Measurements from ENCODE around the gene PLAAT4.

PLAAT4 gene

GRCh38 chr11:63556404-63557013 is 19.9 kb downstream of the PLAAT4 start:
- Histone ChIP-seq H2AFZ (ENCODE audit: low read depth, low read length) (no peak overlapping the region), H3K4me1 (ENCODE audit: insufficient read depth, low read length) (peaks cover 22% of the 10 kb centered on the region), H3K27me3 (ENCODE audit: insufficient read depth, low read length) (peaks cover 4% of the 10 kb centered on the region), H3K36me3 (ENCODE audit: insufficient read depth, low read length) (no peaks in the 10 kb centered on the region), H3K9me3 (ENCODE audit: low read length) (no peaks in the 10 kb centered on the region), H3K4me3 (ENCODE audit: low read length) (no peak overlapping the region)

DNA sequence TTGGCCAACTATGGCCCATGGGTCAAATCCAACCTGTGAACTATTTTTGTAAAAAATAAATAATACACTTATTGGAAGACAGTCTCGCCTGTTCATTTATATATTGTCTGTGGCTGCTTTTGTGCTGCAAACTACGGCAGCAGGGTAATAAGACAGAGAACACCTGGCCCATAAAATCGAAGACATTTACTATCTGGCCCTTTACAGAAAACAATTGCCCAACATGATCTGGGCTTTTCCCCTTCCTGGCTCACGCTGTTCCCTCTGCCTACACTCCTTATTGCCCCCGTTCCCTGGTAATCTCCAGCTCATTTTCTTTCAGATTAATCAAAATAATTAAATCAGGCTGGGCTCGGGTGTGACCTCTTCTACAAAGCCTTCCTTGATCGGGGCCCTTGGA is 21.0 kb downstream of the PLAAT4 start:
- Histone ChIP-seq H3K4me1 (ENCODE audit: insufficient read depth, low read length) (peaks cover 22% of the 10 kb centered on the region), H3K4me3 (ENCODE audit: low read length) (no peak overlapping the region), H3K9me3 (ENCODE audit: low read length) (no peaks in the 10 kb centered on the region), H3K36me3 (ENCODE audit: insufficient read depth, low read length) (no peaks in the 10 kb centered on the region), H2AFZ (ENCODE audit: low read depth, low read length) (no peak overlapping the region), H3K27me3 (ENCODE audit: insufficient read depth, low read length) (peaks cover 4% of the 10 kb centered on the region)

DNA sequence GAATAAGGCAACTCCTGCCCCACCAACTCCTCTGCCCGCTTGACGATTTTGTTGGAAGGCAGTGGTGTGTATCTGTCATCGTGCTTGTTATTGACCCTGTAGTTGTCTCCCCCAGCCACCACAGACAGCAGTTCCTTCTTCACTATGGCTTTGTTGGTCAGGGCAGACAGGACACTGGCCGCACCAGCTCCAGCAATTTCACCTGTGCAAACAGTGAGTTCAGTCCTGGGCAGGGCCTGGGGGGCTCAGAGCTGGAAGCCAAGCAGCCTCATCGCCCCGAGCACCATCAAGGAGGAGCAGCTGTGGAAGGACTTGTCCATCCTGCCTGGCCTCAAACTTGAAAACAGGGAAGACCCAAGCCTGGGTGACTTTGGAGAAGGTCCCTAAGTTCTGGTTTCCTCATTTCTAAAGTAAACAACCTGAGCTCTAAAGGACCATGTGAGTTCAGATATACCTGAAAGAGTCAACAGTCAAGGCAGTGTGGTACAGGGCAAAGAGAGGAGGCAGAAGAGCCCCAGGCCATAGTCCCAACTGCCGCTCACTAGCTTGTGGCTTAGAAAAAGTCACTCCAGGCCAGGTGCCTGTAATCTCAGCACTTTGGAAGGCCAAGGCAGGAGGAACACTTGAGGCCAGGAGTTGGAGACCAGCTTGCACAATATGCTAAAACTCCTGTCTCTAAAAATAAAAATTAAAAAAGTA is 22.0 kb downstream of the PLAAT4 start:
- Histone ChIP-seq H3K27me3 (ENCODE audit: insufficient read depth, low read length) (peaks cover 4% of the 10 kb centered on the region), H3K4me1 (ENCODE audit: insufficient read depth, low read length) (peaks cover 20% of the 10 kb centered on the region), H2AFZ (ENCODE audit: low read depth, low read length) (no peak overlapping the region), H3K9me3 (ENCODE audit: low read length) (no peaks in the 10 kb centered on the region), H3K36me3 (ENCODE audit: insufficient read depth, low read length) (no peaks in the 10 kb centered on the region), H3K4me3 (ENCODE audit: low read length) (no peak overlapping the region)

GRCh38 chr11:63560506-63561180 is 24.0 kb downstream of the PLAAT4 start:
- H3K4me3 ChIP-seq (ENCODE audit: low read length), result no peak overlapping the region
- H3K9me3 ChIP-seq (ENCODE audit: low read length), result no peaks in the 10 kb centered on the region
- peaks cover 4% of the 10 kb centered on the region for H3K27me3 ChIP-seq (ENCODE audit: insufficient read depth, low read length)

GRCh38 chr11:63563201-63564055 is 26.8 kb downstream of the PLAAT4 start, which contains the start of gene PLAAT2:
PLAAT2 (minus strand) TSS chr11:63563379; CDS start chr11:63563324, 55 bp downstream.
- Histone ChIP-seq H2AFZ (ENCODE audit: low read depth, low read length) (no peak within 1 kb of the TSS), H3K4me3 (ENCODE audit: low read length) (no peak within 1 kb of the TSS), H3K4me1 (ENCODE audit: insufficient read depth, low read length) (peaks cover 6% of the 10 kb centered on the region), H3K36me3 (ENCODE audit: insufficient read depth, low read length) (no peaks in the 10 kb centered on the region), H3K27me3 (ENCODE audit: insufficient read depth, low read length) (peaks cover 4% of the 10 kb centered on the region), H3K9me3 (ENCODE audit: low read length) (no peaks in the 10 kb centered on the region)

More at GRCh38 chr11:63560506-63561180, 24.0 kb downstream of the PLAAT4 start:
- peaks cover 10% of the 10 kb centered on the region for H3K4me1 ChIP-seq (ENCODE audit: insufficient read depth, low read length)
- no peak overlapping the region for H2AFZ ChIP-seq (ENCODE audit: low read depth, low read length)
- H3K36me3 ChIP-seq (ENCODE audit: insufficient read depth, low read length), result no peaks in the 10 kb centered on the region

- Histone ChIP-seq H2AFZ (ENCODE audit: low read depth, low read length) (no peak overlapping the region), H3K27me3 (ENCODE audit: insufficient read depth, low read length) (peaks cover 4% of the 10 kb centered on the region), H3K9me3 (ENCODE audit: low read length) (no peaks in the 10 kb centered on the region), H3K36me3 (ENCODE audit: insufficient read depth, low read length) (no peaks in the 10 kb centered on the region), H3K4me1 (ENCODE audit: insufficient read depth, low read length) (peaks cover 6% of the 10 kb centered on the region), H3K4me3 (ENCODE audit: low read length) (no peak overlapping the region)
Measured at GRCh38 chr11:63564056-63564774, 27.6 kb downstream of the PLAAT4 start.

- Histone ChIP-seq H3K4me1 (ENCODE audit: insufficient read depth, low read length) (peaks cover 6% of the 10 kb centered on the region), H3K27me3 (ENCODE audit: insufficient read depth, low read length) (no peaks in the 10 kb centered on the region), H2AFZ (ENCODE audit: low read depth, low read length) (no peak overlapping the region), H3K4me3 (ENCODE audit: low read length) (no peak overlapping the region), H3K36me3 (ENCODE audit: insufficient read depth, low read length) (no peaks in the 10 kb centered on the region), H3K9me3 (ENCODE audit: low read length) (no peaks in the 10 kb centered on the region)
Measured at GRCh38 chr11:63564784-63565350, 28.3 kb downstream of the PLAAT4 start.

- Histone ChIP-seq H3K4me1 (ENCODE audit: insufficient read depth, low read length) (peaks cover 6% of the 10 kb centered on the region), H3K36me3 (ENCODE audit: insufficient read depth, low read length) (no peaks in the 10 kb centered on the region), H3K27me3 (ENCODE audit: insufficient read depth, low read length) (no peaks in the 10 kb centered on the region), H2AFZ (ENCODE audit: low read depth, low read length) (no peak overlapping the region), H3K4me3 (ENCODE audit: low read length) (no peak overlapping the region), H3K9me3 (ENCODE audit: low read length) (no peaks in the 10 kb centered on the region)
Measured at GRCh38 chr11:63567044-63567840, 30.6 kb downstream of the PLAAT4 start.

DNA sequence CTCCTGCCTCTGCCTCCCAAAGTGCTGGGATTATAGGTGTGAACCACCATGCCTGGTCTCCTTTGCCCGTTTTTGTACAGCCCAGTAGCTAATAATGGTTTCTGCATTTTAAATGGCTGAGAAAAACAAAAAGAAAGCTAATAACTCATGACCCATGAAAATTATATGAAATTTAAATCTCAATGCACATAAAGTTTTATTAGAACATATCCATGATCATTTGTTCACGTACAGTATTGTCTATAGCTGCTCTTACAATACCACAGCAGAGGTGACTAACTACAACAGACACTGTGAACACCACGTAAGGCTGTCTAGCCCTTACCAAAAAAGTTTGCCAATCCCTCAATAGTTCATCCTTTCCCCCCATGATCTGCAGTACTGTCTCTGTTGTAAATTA is 33.0 kb downstream of the PLAAT4 start:
- H2AFZ ChIP-seq (ENCODE audit: low read depth, low read length), result no peak overlapping the region
- peaks cover 11% of the 10 kb centered on the region for H3K4me1 ChIP-seq (ENCODE audit: insufficient read depth, low read length)
- no peaks in the 10 kb centered on the region for H3K9me3 ChIP-seq (ENCODE audit: low read length)
- no peaks in the 10 kb centered on the region for H3K27me3 ChIP-seq (ENCODE audit: insufficient read depth, low read length)
- no peak overlapping the region for H3K4me3 ChIP-seq (ENCODE audit: low read length)
- H3K36me3 ChIP-seq (ENCODE audit: insufficient read depth, low read length), result no peaks in the 10 kb centered on the region

DNA sequence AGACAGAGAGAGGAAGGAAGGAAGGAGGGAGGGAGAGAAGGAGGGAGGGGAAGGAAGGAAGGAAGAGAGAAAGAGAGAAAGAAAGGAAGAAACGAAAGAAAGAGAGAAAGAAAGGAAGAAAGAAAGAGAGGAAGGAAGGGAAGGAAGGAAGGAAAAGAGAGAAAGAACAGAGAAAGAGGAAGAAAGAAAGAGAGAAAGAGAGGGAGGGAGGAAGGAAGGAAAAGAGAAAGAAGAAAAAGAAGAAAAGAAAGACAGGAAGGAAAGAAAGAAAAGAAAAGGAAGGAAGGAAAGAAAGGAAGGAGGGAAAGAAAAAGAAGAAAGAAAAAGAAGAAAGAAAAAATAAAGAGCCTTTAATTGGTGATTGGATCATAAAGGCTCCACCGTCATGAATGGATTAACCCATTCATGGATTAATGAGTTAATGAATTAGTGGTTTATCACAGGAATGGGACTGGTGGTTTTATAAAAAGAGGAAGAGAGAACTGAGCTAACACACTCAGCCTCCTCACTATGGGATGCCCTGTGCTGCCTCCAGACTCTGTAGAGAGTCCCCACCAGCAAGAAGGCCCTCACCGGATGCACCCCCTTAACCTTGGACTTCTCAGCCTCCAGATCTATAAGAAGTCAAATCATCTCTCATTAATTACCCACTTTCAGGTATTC is 35.5 kb downstream of the PLAAT4 start:
- Histone ChIP-seq H3K27me3 (ENCODE audit: insufficient read depth, low read length) (no peaks in the 10 kb centered on the region), H3K9me3 (ENCODE audit: low read length) (no peaks in the 10 kb centered on the region), H3K36me3 (ENCODE audit: insufficient read depth, low read length) (no peaks in the 10 kb centered on the region), H3K4me3 (ENCODE audit: low read length) (no peak overlapping the region), H3K4me1 (ENCODE audit: insufficient read depth, low read length) (peaks cover 16% of the 10 kb centered on the region), H2AFZ (ENCODE audit: low read depth, low read length) (no peak overlapping the region)
